DLD1 (cell line): ENCODE measurements around the gene NRXN3.

ENCODE experiments used
- in situ Hi-C: cut with HindIII; loops from 2 replicates; pipeline ENCODE4 v1.10.0; 2017; ENCODE audit warnings: low sequenced_read_pairs

The NRXN3 gene

GRCh38 chr14:79426103-79426755, 1256.1 kb downstream of the NRXN3 start:
- in situ Hi-C loops: no loop called here

- in situ Hi-C loops: no loop called here
Observed at GRCh38 chr14:79432640-79433039, 1262.5 kb downstream of the NRXN3 start.

- in situ Hi-C loops: no loop called here
Observed at GRCh38 chr14:79436335-79436734, 1266.2 kb downstream of the NRXN3 start.

GRCh38 chr14:79437951-79438350, 1267.8 kb downstream of the NRXN3 start:
- in situ Hi-C loops: no loop called here

- in situ Hi-C loops: no loop called here
Observed at GRCh38 chr14:79438696-79439342, 1268.6 kb downstream of the NRXN3 start.

GRCh38 chr14:79442786-79443185, 1272.6 kb downstream of the NRXN3 start:
- in situ Hi-C loops: no loop called here

DNA sequence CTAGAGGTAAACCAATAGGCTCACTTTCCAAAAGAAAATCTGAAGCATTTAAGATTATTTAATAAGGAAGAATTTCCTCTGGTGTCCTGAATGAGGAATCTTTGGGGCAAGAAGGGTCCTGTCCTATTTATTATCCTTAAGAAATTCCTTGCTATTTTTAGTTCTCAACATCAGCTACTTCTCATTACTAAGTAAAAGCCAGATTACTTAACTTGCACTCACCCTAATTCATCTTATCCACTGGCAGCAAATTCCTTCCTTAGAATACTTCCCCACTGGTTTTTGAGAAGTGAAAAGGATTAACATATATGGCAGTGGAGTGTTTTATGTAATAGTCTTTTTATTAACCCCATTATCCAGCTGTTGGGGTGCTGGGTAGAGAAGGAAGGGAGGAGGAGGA, 1273.4 kb downstream of the NRXN3 start:
- in situ Hi-C loops: no loop called here

- in situ Hi-C loops: no loop called here
Observed at GRCh38 chr14:79448960-79449359, 1278.8 kb downstream of the NRXN3 start.

DNA sequence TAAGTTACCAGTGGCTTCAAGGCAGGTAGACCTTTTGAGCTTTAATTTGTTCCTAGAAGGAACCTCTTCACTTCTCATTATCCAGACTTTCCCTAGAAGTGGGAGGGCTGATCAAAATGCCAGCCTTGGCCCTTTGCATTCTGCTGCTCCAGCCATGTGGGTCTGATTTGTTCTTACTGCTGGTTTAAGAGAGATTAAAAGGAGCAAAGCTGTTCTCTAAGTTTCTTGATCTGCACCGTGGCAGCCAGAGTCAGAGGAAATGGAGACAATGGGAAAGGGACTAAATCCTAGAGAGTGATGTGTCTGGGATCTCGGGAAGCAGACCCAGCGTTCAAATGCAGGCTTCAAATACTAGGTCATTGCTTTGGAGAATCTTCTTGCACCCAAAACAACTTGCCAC, 1281.4 kb downstream of the NRXN3 start:
- in situ Hi-C loops: no loop called here

DNA sequence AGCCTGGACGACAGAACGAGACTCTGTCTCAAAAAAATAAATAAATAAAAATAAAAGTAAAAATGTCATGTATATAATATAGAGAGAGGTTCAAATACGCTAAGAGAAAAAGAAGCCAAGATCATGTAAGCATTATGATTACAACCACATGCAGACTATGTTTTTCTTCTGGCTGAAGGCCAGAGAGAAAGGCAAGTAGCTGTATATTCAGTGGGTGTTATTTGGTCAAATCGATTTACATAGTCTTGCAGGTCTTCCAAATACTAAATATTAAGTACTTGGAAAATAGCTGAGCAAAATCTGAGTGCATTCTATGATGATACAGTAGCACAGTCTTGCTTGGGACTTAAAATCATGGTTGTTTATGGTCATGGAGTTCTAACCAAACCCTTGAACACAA, 1283.1 kb downstream of the NRXN3 start:
- in situ Hi-C loops: no loop called here

DNA sequence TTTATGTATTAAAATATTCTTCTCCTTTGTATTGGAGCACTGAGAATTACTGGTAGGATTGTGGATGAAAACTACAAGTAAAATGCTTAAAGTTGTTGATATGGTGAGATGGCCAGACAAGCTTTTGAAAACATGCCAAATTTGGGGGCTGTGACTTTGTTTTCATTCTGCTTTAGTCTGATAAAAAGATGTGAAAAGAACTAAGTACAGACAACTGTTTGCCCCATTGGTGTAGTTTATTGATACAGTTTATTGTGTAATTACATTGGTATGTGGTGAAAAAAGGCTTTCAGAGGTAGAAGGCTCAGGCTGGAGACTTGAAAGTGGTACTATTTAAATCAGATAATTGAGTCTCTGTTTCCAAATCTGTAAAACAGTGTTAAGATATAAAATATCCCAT, 1294.3 kb downstream of the NRXN3 start:
- in situ Hi-C loops: no loop called here

DNA sequence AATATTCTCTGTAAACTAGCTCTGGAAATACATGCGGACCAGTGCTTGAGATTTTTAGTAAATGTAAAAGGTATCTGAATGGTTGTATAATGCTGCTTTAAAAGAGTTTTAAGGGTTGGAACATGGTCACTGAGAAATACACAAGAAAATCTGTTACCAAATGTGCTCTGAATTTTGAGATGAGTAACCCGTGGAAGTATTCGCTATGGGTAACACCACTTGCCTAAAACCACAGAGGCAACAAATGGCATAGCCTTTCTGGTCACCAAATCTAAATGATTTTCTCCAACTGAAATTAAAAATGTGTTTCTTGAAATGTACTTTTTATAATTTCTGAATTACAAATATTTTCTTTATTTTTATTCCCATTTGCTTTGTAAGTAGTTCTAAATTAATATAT, 1295.5 kb downstream of the NRXN3 start:
- in situ Hi-C loops: no loop called here

- in situ Hi-C loops: no loop called here
Observed at GRCh38 chr14:79466938-79467527, 1296.9 kb downstream of the NRXN3 start.

GRCh38 chr14:79467835-79468234, 1297.7 kb downstream of the NRXN3 start:
- in situ Hi-C loops: no loop called here

DNA sequence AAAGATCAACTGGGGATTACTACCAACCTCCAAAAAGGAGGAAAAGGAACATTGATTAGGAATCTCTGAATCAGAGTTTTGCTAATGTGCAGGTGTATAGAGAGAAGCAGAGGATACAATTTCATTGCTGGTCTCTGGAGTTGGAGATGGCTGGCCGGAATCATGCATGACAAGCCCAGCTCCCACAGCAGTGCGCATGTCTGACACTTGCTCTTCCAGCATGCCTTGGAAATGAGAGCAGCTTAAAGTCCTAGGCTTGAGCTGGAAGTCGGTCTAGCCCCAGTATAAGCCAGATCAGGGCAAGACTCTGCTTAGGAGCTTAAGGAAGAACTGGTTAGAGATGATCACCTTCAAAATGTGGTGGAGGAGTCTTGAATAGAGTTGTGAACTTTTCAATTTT, 1298.3 kb downstream of the NRXN3 start:
- in situ Hi-C loops: no loop called here

GRCh38 chr14:79473651-79474050, 1303.5 kb downstream of the NRXN3 start:
- in situ Hi-C loops: no loop called here

- in situ Hi-C loops: no loop called here
Observed at GRCh38 chr14:79475887-79476532, 1305.8 kb downstream of the NRXN3 start.

- in situ Hi-C loops: no loop called here
Observed at GRCh38 chr14:79476552-79476951, 1306.4 kb downstream of the NRXN3 start.

DNA sequence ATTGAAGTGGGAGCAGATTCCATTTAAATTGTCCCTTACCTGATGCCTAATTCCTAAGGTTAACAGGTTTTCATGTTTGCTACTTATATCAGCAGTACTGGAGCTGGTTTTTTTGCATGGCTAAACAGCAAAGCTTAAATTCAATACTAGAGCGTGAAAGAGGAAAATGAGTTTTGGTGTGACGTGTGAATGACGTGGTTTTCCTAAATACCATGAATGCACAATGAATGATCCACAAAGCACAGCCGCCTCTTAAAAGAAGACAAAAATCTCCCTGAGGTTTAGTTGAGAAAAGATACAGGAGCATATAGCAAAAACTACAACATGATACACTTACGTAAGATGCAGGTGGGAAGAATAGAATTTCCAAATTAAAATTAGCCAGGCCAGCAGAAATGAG, 1310.0 kb downstream of the NRXN3 start:
- in situ Hi-C loops: no loop called here

DNA sequence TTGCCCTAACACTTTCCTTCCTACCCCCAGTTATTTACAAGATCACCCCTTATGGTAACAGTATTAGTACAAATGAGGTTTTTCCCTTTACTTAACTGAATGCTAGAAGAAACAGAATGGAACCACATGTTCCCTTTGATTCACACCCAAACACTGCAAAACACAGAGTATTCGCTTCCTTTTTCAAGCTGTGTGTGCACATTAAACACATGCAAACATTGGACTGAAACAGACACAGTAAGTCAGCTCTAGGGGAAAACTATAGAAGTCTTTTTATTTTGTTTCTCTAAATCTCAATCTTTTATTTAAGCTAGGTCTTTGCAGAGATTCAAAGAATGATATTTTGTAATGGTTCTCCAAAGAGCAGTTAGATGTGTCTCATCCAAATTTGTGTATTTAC, 1312.7 kb downstream of the NRXN3 start:
- in situ Hi-C loops: no loop called here

DNA sequence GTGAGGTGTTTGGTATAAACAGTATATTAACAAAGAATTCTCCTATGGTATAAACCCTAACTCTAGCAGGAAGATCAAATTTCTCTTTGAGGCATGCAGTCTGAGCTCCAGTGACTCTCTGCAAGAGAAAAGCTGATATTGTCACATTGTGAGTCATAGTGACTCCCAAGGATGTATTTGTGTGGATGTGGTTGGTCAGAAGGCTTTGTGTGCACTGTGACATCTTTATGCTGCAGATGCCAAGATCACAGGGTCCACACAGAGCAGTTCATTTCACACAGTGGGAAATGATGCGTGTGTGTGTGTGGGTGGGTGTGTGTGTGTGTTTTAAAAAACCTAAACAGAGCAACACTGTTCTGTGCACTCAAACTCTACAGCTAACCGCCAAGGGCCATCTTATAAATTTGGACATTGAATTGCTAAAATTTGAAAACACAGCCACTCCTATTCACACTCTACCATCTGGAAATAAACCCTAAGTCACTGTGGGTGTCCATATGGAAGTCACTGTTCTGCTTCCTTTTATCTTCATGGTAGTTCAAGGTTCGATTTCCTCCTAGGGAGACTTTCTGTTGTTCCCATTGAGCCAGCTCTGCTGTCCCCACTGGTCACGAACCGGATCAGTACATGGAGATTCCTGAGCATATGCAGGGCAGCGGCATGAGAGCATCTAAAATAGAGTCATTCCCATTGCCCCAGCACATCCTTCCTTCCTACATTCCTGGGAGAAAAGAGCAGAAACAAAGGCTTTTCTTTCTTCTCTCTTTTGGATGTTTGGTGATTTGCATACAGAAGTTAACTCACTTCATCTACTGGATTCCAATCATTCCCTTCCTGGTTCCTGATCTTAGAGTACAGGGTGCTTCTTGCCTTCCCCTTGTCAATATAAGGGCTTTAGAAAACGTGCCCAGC, 1313.6 kb downstream of the NRXN3 start:
- in situ Hi-C loops: no loop called here
